ENCODE results near the gene SH3GL2.

The SH3GL2 gene

GRCh38 chr9:17825265-17825659, 246.4 kb downstream of the SH3GL2 start:
- H3K4me3 Mint-ChIP-seq, result no peak overlapping the region
- H3K27me3 Mint-ChIP-seq, result no peaks in the 10 kb centered on the region

GRCh38 chr9:17829064-17829463, 250.2 kb downstream of the SH3GL2 start:
- DNase-seq (no peak), ATAC-seq (replicated peaks) (no peak)
- H3K4me1 Mint-ChIP-seq (ENCODE audit: low read depth in 2 of 2), result no peaks in the 10 kb centered on the region
- H3K4me3 Mint-ChIP-seq, result no peak overlapping the region
- H3K27me3 Mint-ChIP-seq, result no peaks in the 10 kb centered on the region
- peaks cover 5% of the 10 kb centered on the region for H3K36me3 Mint-ChIP-seq (ENCODE audit: insufficient read depth)
- H3K27ac Mint-ChIP-seq, result no peak overlapping the region
- peaks cover 0 to 12% of the 10 kb centered on the region in 2 donors for H3K9me3 Mint-ChIP-seq

More at GRCh38 chr9:17825265-17825659, 246.4 kb downstream of the SH3GL2 start:
- Mint-ChIP-seq H3K9me3 (peaks cover 4 to 13% of the 10 kb centered on the region in 2 donors), H3K27ac (no peak overlapping the region), H3K4me1 (ENCODE audit: low read depth in 2 of 2) (no peaks in the 10 kb centered on the region), H3K36me3 (ENCODE audit: insufficient read depth) (peaks cover 5% of the 10 kb centered on the region)
- DNase-seq, result no peak
- no peak for ATAC-seq (replicated peaks)

DNA sequence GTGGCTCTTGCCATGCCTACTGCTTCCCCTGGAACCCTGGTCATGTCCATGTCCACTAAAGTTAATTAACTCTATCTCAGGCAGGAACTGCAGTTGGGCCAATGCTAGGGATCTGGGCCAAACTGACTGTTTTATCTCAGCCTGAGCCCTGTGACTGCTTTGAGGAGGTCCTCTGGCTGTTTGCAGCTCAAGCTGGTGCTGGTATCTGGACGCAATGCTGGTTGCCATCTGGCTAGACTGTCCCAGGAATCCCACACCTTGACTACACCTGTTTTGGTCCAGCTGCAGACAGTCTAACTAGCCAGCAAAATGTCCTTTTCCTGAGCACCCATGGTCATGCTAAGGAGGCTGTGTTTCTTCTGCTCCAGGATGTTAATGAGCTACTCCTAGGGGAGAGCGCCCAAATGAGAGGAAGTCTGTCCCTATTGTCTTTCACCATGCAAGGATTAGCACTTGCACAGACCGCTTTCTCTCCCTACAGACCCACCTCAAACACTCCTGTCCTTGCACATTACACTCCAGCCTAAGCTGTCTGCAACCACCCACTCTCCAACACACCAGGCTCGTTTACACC, 251.0 kb downstream of the SH3GL2 start:
- ATAC-seq (replicated peaks), result no peak
- DNase-seq, result no peak
- Mint-ChIP-seq H3K4me3 (no peak overlapping the region), H3K27ac (no peak overlapping the region), H3K4me1 (ENCODE audit: low read depth in 2 of 2) (no peaks in the 10 kb centered on the region), H3K36me3 (ENCODE audit: insufficient read depth) (peaks cover 8% of the 10 kb centered on the region), H3K9me3 (peaks cover 0 to 12% of the 10 kb centered on the region in 2 donors), H3K27me3 (no peaks in the 10 kb centered on the region)

GRCh38 chr9:17832812-17833211, 253.9 kb downstream of the SH3GL2 start:
- no peak for DNase-seq
- H3K27me3 Mint-ChIP-seq, result no peaks in the 10 kb centered on the region
- no peak overlapping the region for H3K4me3 Mint-ChIP-seq
- H3K9me3 Mint-ChIP-seq, result peaks cover 0 to 14% of the 10 kb centered on the region in 2 donors
- no peaks in the 10 kb centered on the region for H3K4me1 Mint-ChIP-seq (ENCODE audit: low read depth in 2 of 2)
- peaks cover 3% of the 10 kb centered on the region for H3K36me3 Mint-ChIP-seq (ENCODE audit: insufficient read depth)
- ATAC-seq (replicated peaks), result no peak
- H3K27ac Mint-ChIP-seq, result no peak overlapping the region

DNA sequence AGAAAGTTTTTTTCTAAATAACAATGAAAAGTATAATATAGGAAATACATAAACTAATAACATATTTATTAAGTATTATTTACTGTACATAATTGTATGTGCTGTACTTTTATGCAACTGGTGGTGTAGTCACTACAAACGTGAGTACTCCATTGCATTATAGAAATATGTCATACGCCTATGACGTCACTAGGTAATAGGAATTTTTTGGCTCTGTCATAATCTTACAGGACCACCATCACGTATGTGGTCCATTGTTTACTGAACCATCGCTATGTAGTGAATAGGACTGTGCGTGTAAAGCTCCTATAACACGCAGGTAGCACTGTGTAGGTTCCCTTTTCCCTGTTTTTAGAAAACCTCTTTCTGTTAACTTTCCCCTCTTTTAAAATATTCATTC, 255.0 kb downstream of the SH3GL2 start:
- DNase-seq (no peak), ATAC-seq (replicated peaks) (no peak)
- peaks cover 3% of the 10 kb centered on the region for H3K36me3 Mint-ChIP-seq (ENCODE audit: insufficient read depth)
- peaks cover 8 to 9% of the 10 kb centered on the region in 2 donors for H3K9me3 Mint-ChIP-seq
- H3K4me3 Mint-ChIP-seq, result no peak overlapping the region
- no peaks in the 10 kb centered on the region for H3K27me3 Mint-ChIP-seq
- H3K4me1 Mint-ChIP-seq (ENCODE audit: low read depth in 2 of 2), result no peaks in the 10 kb centered on the region
- H3K27ac Mint-ChIP-seq, result no peak overlapping the region

DNA sequence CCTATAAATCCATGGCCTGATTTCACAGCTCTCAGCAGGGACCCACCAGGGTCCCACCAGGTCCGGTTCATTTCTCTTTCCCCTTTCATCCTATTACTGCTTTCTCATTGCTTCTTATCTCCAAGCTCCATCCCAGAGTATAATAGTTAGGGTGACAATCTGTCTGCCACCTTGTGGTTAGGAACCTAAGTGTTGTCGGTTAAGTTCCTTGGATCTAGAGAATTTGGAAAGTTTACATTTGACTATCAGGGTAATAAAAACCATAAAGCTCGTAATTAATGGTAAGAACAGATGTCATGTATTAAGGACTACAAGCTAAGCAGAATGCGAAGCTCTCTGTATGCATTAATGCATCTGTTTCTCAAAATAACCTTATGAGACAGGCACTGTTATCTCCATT, 259.1 kb downstream of the SH3GL2 start:
- H3K27me3 Mint-ChIP-seq, result no peaks in the 10 kb centered on the region
- ATAC-seq (replicated peaks) (no peak), DNase-seq (no peak)
- H3K9me3 Mint-ChIP-seq, result peaks cover 9 to 16% of the 10 kb centered on the region in 2 donors
- H3K4me3 Mint-ChIP-seq, result no peak overlapping the region
- no peak overlapping the region for H3K27ac Mint-ChIP-seq
- peaks cover 3% of the 10 kb centered on the region for H3K36me3 Mint-ChIP-seq (ENCODE audit: insufficient read depth)
- no peaks in the 10 kb centered on the region for H3K4me1 Mint-ChIP-seq (ENCODE audit: low read depth in 2 of 2)

DNA sequence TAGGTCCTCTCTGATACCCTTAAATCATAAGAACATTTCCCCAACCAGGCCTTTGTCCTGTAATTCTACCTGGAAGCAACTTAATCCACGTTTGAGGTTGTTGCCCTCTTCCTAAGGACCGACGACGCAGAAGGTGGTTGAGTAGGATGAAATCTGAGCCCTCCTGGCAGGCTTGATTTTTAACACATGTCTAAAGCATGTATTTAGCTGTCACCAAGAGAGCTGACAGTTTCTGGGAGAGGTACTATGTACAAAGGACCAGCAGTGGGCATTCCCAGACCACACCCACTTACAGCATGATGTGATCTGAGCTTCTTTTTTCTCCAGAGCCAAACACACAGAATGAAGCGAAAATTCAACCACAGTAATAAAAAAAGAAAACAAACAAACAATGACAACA, 260.9 kb downstream of the SH3GL2 start:
- H3K9me3 Mint-ChIP-seq, result peaks cover 9 to 31% of the 10 kb centered on the region in 2 donors
- no peak for DNase-seq

DNA sequence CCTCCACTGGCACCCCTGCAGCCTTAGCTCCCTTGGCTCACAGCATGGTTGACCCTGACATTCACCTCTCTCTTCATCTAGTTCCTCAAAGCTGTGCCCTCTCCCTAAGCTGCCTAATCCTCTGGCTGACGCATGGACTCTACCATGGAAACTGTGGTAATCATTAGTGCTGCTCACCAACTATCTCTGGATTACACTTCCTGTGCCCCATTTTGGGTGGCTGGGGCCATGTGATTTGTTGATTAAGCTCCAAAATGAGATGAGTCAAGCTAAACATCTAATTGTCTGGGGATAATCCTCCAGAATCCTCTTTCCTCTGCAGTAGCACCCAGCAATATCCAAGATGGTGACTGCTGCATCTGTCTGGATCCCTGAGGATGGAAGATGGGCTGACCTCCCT, 264.4 kb downstream of the SH3GL2 start:
- DNase-seq, result no peak
- peaks cover 7 to 28% of the 10 kb centered on the region in 2 donors for H3K9me3 Mint-ChIP-seq
- no peaks in the 10 kb centered on the region for H3K4me1 Mint-ChIP-seq (ENCODE audit: low read depth in 2 of 2)
- no peaks in the 10 kb centered on the region for H3K36me3 Mint-ChIP-seq (ENCODE audit: insufficient read depth)
- H3K4me3 Mint-ChIP-seq, result no peak overlapping the region
- no peak for ATAC-seq (replicated peaks)
- H3K27ac Mint-ChIP-seq, result no peak overlapping the region
- no peaks in the 10 kb centered on the region for H3K27me3 Mint-ChIP-seq

More for the DNA sequence above, 260.9 kb downstream of the SH3GL2 start:
- no peaks in the 10 kb centered on the region for H3K27me3 Mint-ChIP-seq
- no peaks in the 10 kb centered on the region for H3K4me1 Mint-ChIP-seq (ENCODE audit: low read depth in 2 of 2)
- no peaks in the 10 kb centered on the region for H3K36me3 Mint-ChIP-seq (ENCODE audit: insufficient read depth)
- H3K4me3 Mint-ChIP-seq, result no peak overlapping the region
- H3K27ac Mint-ChIP-seq, result no peak overlapping the region
- no peak for ATAC-seq (replicated peaks)
